HEK293 (cell line): Measurements from ENCODE around the gene POLR3E.
A peak's percentile ranks its signal among the peaks of the same experiment; 100 is the strongest.

Source experiments
- ATF2 ChIP-seq: fragments of 450-650 bp; formaldehyde crosslinking; IDR thresholded peaks from 2 replicates; pipeline ENCODE4 v1.5.1; 2016; ENCODE audit warnings: missing biosample characterization, missing genetic modification characterization, low read depth
- EGR2 ChIP-seq: fragments of 450-650 bp; formaldehyde crosslinking; IDR thresholded peaks from 2 replicates; pipeline ENCODE4 v1.5.1; 2016; ENCODE audit warnings: low read depth, missing biosample characterization, missing genetic modification characterization
- KLF17 ChIP-seq: fragments of 450-650 bp; formaldehyde crosslinking; IDR thresholded peaks from 2 replicates; pipeline ENCODE4 v1.5.1; 2016; ENCODE audit warnings: missing biosample characterization, missing genetic modification characterization
- KLF7 ChIP-seq: fragments of 450-650 bp; formaldehyde crosslinking; IDR thresholded peaks from 2 replicates; pipeline ENCODE4 v1.5.1; 2016; ENCODE audit warnings: missing biosample characterization, missing genetic modification characterization, borderline replicate concordance
- KLF9 ChIP-seq: fragments of 450-650 bp; formaldehyde crosslinking; IDR thresholded peaks from 2 replicates; pipeline ENCODE4 v1.5.1; 2016; ENCODE audit warnings: missing biosample characterization, missing genetic modification characterization, low read depth
- OVOL3 ChIP-seq: fragments of 450-650 bp; formaldehyde crosslinking; IDR thresholded peaks from 2 replicates; pipeline ENCODE4 v1.5.1; 2016; ENCODE audit warnings: missing biosample characterization, missing genetic modification characterization
- WT1 ChIP-seq: fragments of 450-650 bp; formaldehyde crosslinking; IDR thresholded peaks from 2 replicates; pipeline ENCODE4 v1.5.1; 2016; ENCODE audit warnings: missing biosample characterization, missing genetic modification characterization
- ZBTB17 ChIP-seq: fragments of 450-650 bp; formaldehyde crosslinking; IDR thresholded peaks from 2 replicates; pipeline ENCODE4 v1.5.1; 2016; ENCODE audit warnings: missing biosample characterization, missing genetic modification characterization
- ZBTB6 ChIP-seq: fragments of 450-650 bp; formaldehyde crosslinking; IDR thresholded peaks from 2 replicates; pipeline ENCODE4 v1.5.1; 2017; ENCODE audit warnings: missing biosample characterization, missing genetic modification characterization
- ZBTB8A ChIP-seq: fragments of 450-650 bp; formaldehyde crosslinking; IDR thresholded peaks from 2 replicates; pipeline ENCODE4 v1.5.1; 2016; ENCODE audit warnings: missing biosample characterization, missing genetic modification characterization
- ZFP37 ChIP-seq: fragments of 450-650 bp; formaldehyde crosslinking; IDR thresholded peaks from 2 replicates; pipeline ENCODE4 v1.5.1; 2016; ENCODE audit warnings: missing biosample characterization, missing genetic modification characterization
- ZFP69B ChIP-seq: fragments of 450-650 bp; formaldehyde crosslinking; IDR thresholded peaks from 2 replicates; pipeline ENCODE4 v1.5.1; 2016; ENCODE audit warnings: missing biosample characterization, missing genetic modification characterization
- ZNF157 ChIP-seq: fragments of 450-650 bp; formaldehyde crosslinking; IDR thresholded peaks from 2 replicates; pipeline ENCODE4 v1.5.1; 2016; ENCODE audit warnings: missing biosample characterization, missing genetic modification characterization
- ZNF174 ChIP-seq: fragments of 450-650 bp; formaldehyde crosslinking; IDR thresholded peaks from 2 replicates; pipeline ENCODE4 v1.5.0; 2017; ENCODE audit warnings: missing biosample characterization, mild to moderate bottlenecking, missing genetic modification characterization
- ZNF175 ChIP-seq: fragments of 450-650 bp; formaldehyde crosslinking; IDR thresholded peaks from 2 replicates; pipeline ENCODE4 v1.5.1; 2016; ENCODE audit warnings: missing biosample characterization, missing genetic modification characterization
- ZNF214 ChIP-seq: fragments of 450-650 bp; formaldehyde crosslinking; IDR thresholded peaks from 2 replicates; pipeline ENCODE4 v1.5.1; 2017; ENCODE audit warnings: missing biosample characterization, mild to moderate bottlenecking, missing genetic modification characterization, borderline replicate concordance
- ZNF239 ChIP-seq: fragments of 450-650 bp; formaldehyde crosslinking; IDR thresholded peaks from 2 replicates; pipeline ENCODE4 v1.5.1; 2016; ENCODE audit warnings: missing biosample characterization, missing genetic modification characterization
- ZNF404 ChIP-seq: fragments of 450-650 bp; formaldehyde crosslinking; IDR thresholded peaks from 2 replicates; pipeline ENCODE4 v1.5.1; 2017; ENCODE audit warnings: missing biosample characterization, missing genetic modification characterization
- ZNF433 ChIP-seq: fragments of 450-650 bp; formaldehyde crosslinking; IDR thresholded peaks from 2 replicates; pipeline ENCODE4 v1.5.1; 2016; ENCODE audit warnings: missing biosample characterization, missing genetic modification characterization, low read depth
- ZNF449 ChIP-seq: fragments of 450-650 bp; formaldehyde crosslinking; IDR thresholded peaks from 2 replicates; pipeline ENCODE4 v1.5.1; 2017; ENCODE audit warnings: missing biosample characterization, mild to moderate bottlenecking, missing genetic modification characterization, moderate library complexity
- ZNF530 ChIP-seq: fragments of 450-650 bp; formaldehyde crosslinking; IDR thresholded peaks from 2 replicates; pipeline ENCODE4 v1.5.1; 2016; ENCODE audit warnings: low read depth, missing biosample characterization, missing genetic modification characterization
- ZNF544 ChIP-seq: fragments of 450-650 bp; formaldehyde crosslinking; IDR thresholded peaks from 2 replicates; pipeline ENCODE4 v1.5.0; 2017; ENCODE audit warnings: missing biosample characterization, missing genetic modification characterization
- ZNF580 ChIP-seq: fragments of 450-650 bp; formaldehyde crosslinking; IDR thresholded peaks from 2 replicates; pipeline ENCODE4 v1.5.1; 2016; ENCODE audit warnings: missing biosample characterization, missing genetic modification characterization
- ZNF596 ChIP-seq: fragments of 450-650 bp; IDR thresholded peaks from 2 replicates; pipeline ENCODE4 v1.5.0; 2018; ENCODE audit warnings: missing biosample characterization, mild to moderate bottlenecking, missing genetic modification characterization, moderate library complexity
- ZNF600 ChIP-seq: fragments of 450-650 bp; formaldehyde crosslinking; IDR thresholded peaks from 2 replicates; pipeline ENCODE4 v1.5.1; 2016; ENCODE audit warnings: missing biosample characterization, missing genetic modification characterization
- ZNF660 ChIP-seq: fragments of 450-650 bp; IDR thresholded peaks from 2 replicates; pipeline ENCODE4 v1.5.1; 2018; ENCODE audit warnings: missing biosample characterization, mild to moderate bottlenecking, missing genetic modification characterization
- ZNF792 ChIP-seq: fragments of 450-650 bp; formaldehyde crosslinking; IDR thresholded peaks from 2 replicates; pipeline ENCODE4 v1.5.1; 2016; ENCODE audit warnings: missing biosample characterization, missing genetic modification characterization
- TF ChIP-seq, protein P1 (sequence below): fragments of 450-650 bp; formaldehyde crosslinking; IDR thresholded peaks from 2 replicates; pipeline ENCODE4 v1.5.1; 2016; ENCODE audit warnings: missing biosample characterization, missing genetic modification characterization
- TF ChIP-seq, protein P2 (sequence below): fragments of 450-650 bp; formaldehyde crosslinking; IDR thresholded peaks from 2 replicates; pipeline ENCODE4 v1.5.1; 2017; ENCODE audit warnings: missing biosample characterization, missing genetic modification characterization
- TF ChIP-seq, protein P3 (sequence below): fragments of 450-650 bp; formaldehyde crosslinking; IDR thresholded peaks from 2 replicates; pipeline ENCODE4 v1.5.1; 2017; ENCODE audit warnings: missing biosample characterization, missing genetic modification characterization

POLR3E gene

DNA sequence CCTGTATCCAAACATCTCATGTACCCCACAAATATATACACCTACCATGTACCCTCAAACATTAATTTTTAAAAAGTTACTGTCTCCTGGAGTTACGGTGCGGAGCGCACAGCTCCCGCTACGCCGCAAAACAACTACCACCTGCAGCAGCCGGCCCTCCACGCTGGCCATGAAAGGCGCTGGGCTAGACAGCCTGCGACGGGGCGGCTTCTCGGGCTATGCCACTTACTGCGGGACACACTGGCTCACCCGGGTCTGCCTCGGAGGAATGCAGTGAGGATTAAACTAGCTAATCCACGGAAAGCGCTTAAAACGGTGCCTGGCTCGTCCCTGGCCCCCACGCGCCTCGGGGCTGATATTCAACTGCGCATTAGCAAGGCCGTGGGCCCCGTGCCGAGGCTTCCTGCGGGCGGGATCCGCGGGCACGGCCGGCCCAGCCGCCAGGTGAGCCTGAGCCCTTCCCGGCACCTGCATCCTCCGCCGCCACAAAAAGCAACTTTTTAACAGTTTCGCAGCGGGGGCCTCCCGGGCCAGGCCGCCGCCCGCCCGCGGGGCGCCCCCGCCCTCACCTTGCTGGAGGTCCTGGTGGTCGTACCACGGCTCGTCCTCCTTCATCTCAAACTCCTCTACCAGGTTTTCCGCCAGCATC, 76.6 kb downstream of the POLR3E start (continued):
- TF ChIP-seq ZNF239 (tag by site-specific recombination) (no peak), ZBTB8A (tag by site-specific recombination) (peak; percentile 95), ZBTB17 (tag by site-specific recombination) (peak; percentile 26; the same call in 1 of the 2 replicates), ZNF530 (tag by site-specific recombination) (no peak), ZNF449 (tag by site-specific recombination) (no peak), ZBTB6 (tag by site-specific recombination) (no peak), ZNF544 (no peak), ZNF580 (tag by site-specific recombination) (no peak), ZNF175 (tag by site-specific recombination) (no peak), ZNF404 (tag by site-specific recombination) (no peak), ZNF433 (no peak), ZNF174 (tag by site-specific recombination) (no peak), EGR2 (tag by site-specific recombination) (0 out of 2 replicates have a peak, but pooled peaks have one; percentile 23), ZNF792 (tag by site-specific recombination) (no peak), ZNF660 (tag by site-specific recombination) (no peak), WT1 (tag by site-specific recombination) (no peak), ZFP37 (tag by site-specific recombination) (no peak), KLF9 (tag by site-specific recombination) (no peak), ZNF214 (tag by site-specific recombination) (no peak), KLF7 (no peak), KLF17 (tag by site-specific recombination) (no peak), ATF2 (tag by site-specific recombination) (no peak), ZNF596 (tag by site-specific recombination) (no peak), ZNF157 (tag by site-specific recombination) (no peak), ZNF600 (peak; percentile 58), ZFP69B (tag by site-specific recombination) (peak; percentile 75), OVOL3 (no peak)
- TF ChIP-seq, protein P1, sequence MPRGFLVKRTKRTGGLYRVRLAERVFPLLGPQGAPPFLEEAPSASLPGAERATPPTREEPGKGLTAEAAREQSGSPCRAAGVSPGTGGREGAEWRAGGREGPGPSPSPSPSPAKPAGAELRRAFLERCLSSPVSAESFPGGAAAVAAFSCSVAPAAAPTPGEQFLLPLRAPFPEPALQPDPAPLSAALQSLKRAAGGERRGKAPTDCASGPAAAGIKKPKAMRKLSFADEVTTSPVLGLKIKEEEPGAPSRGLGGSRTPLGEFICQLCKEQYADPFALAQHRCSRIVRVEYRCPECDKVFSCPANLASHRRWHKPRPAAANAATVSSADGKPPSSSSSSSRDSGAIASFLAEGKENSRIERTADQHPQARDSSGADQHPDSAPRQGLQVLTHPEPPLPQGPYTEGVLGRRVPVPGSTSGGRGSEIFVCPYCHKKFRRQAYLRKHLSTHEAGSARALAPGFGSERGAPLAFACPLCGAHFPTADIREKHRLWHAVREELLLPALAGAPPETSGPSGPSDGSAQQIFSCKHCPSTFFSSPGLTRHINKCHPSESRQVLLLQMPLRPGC (tag by site-specific recombination), result no peak
- TF ChIP-seq, protein P2, sequence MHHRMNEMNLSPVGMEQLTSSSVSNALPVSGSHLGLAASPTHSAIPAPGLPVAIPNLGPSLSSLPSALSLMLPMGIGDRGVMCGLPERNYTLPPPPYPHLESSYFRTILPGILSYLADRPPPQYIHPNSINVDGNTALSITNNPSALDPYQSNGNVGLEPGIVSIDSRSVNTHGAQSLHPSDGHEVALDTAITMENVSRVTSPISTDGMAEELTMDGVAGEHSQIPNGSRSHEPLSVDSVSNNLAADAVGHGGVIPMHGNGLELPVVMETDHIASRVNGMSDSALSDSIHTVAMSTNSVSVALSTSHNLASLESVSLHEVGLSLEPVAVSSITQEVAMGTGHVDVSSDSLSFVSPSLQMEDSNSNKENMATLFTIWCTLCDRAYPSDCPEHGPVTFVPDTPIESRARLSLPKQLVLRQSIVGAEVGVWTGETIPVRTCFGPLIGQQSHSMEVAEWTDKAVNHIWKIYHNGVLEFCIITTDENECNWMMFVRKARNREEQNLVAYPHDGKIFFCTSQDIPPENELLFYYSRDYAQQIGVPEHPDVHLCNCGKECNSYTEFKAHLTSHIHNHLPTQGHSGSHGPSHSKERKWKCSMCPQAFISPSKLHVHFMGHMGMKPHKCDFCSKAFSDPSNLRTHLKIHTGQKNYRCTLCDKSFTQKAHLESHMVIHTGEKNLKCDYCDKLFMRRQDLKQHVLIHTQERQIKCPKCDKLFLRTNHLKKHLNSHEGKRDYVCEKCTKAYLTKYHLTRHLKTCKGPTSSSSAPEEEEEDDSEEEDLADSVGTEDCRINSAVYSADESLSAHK (tag by site-specific recombination), result no peak
- TF ChIP-seq, protein P3, sequence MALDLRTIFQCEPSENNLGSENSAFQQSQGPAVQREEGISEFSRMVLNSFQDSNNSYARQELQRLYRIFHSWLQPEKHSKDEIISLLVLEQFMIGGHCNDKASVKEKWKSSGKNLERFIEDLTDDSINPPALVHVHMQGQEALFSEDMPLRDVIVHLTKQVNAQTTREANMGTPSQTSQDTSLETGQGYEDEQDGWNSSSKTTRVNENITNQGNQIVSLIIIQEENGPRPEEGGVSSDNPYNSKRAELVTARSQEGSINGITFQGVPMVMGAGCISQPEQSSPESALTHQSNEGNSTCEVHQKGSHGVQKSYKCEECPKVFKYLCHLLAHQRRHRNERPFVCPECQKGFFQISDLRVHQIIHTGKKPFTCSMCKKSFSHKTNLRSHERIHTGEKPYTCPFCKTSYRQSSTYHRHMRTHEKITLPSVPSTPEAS (tag by site-specific recombination), result no peak
